ENCODE measurements around the gene RYR3.

Gene RYR3

GRCh38 chr15:33405096-33405495 lies 94.3 kb downstream of the RYR3 start:
- no peak overlapping the region for H3K4me2 ChIP-seq (ENCODE audit: low read depth, low read length)
- no peaks in the 10 kb centered on the region for H4K20me1 ChIP-seq (ENCODE audit: insufficient read depth, low read length)
- TF ChIP-seq EZH2 (optimal IDR thresholded peaks at IDR 0.05; ENCODE audit: low read depth, low read length) (no peak), EZH2phosphoT487 (IDR thresholded peaks at IDR 0.05; ENCODE audit: low read length) (no peak), CTCF (IDR thresholded peaks at IDR 0.05; ENCODE audit: low read length) (no peak)
- no peak overlapping the region for H2AFZ ChIP-seq (ENCODE audit: low read length)
- H3K4me1 ChIP-seq (ENCODE audit: low read length), result no peaks in the 10 kb centered on the region
- no peaks in the 10 kb centered on the region for H3K9me2 ChIP-seq (replicated peaks; ENCODE audit: insufficient read depth, low read length)
- no peak overlapping the region for H3K27ac ChIP-seq (ENCODE audit: low read length)
- H3K36me3 ChIP-seq (replicated peaks; ENCODE audit: insufficient read depth, low read length), result no peaks in the 10 kb centered on the region
- no peak for DNase-seq
- H3K27me3 ChIP-seq (replicated peaks; ENCODE audit: insufficient read depth, low read length), result no peaks in the 10 kb centered on the region
- H3K4me3 ChIP-seq (ENCODE audit: low read length), result no peak overlapping the region
- no peaks in the 10 kb centered on the region for H3K9me3 ChIP-seq (replicated peaks; ENCODE audit: insufficient read depth, low read length)
- no peak overlapping the region for H3K9ac ChIP-seq (ENCODE audit: low read length)
- no peaks in the 10 kb centered on the region for H3K79me2 ChIP-seq (ENCODE audit: low read length)
- H3F3A ChIP-seq (ENCODE audit: insufficient read depth, low read length), result no peaks in the 10 kb centered on the region

GRCh38 chr15:33411596-33412540 lies 101.1 kb downstream of the RYR3 start:
- Histone ChIP-seq H3K4me1 (ENCODE audit: low read length) (no peaks in the 10 kb centered on the region), H3K27me3 (replicated peaks; ENCODE audit: insufficient read depth, low read length) (no peaks in the 10 kb centered on the region), H3K9ac (ENCODE audit: low read length) (no peak overlapping the region), H4K20me1 (ENCODE audit: insufficient read depth, low read length) (no peaks in the 10 kb centered on the region), H3K36me3 (replicated peaks; ENCODE audit: insufficient read depth, low read length) (no peaks in the 10 kb centered on the region), H3K4me3 (ENCODE audit: low read length) (no peak overlapping the region), H3K79me2 (ENCODE audit: low read length) (no peaks in the 10 kb centered on the region), H3K27ac (ENCODE audit: low read length) (no peak overlapping the region), H3K9me3 (replicated peaks; ENCODE audit: insufficient read depth, low read length) (no peaks in the 10 kb centered on the region), H3K9me2 (replicated peaks; ENCODE audit: insufficient read depth, low read length) (no peaks in the 10 kb centered on the region), H3F3A (ENCODE audit: insufficient read depth, low read length) (no peaks in the 10 kb centered on the region), H3K4me2 (ENCODE audit: low read depth, low read length) (no peak overlapping the region), H2AFZ (ENCODE audit: low read length) (no peak overlapping the region)
- TF ChIP-seq EZH2phosphoT487 (IDR thresholded peaks at IDR 0.05; ENCODE audit: low read length) (no peak), EZH2 (optimal IDR thresholded peaks at IDR 0.05; ENCODE audit: low read depth, low read length) (no peak), CTCF (IDR thresholded peaks at IDR 0.05; ENCODE audit: low read length) (no peak)
- DNase-seq, result no peak

- H2AFZ ChIP-seq (ENCODE audit: low read length), result no peak overlapping the region
- no peak for DNase-seq
- no peaks in the 10 kb centered on the region for H3K79me2 ChIP-seq (ENCODE audit: low read length)
- H3K36me3 ChIP-seq (replicated peaks; ENCODE audit: insufficient read depth, low read length), result no peaks in the 10 kb centered on the region
- no peak overlapping the region for H3K27ac ChIP-seq (ENCODE audit: low read length)
- TF ChIP-seq CTCF (IDR thresholded peaks at IDR 0.05; ENCODE audit: low read length) (no peak), EZH2phosphoT487 (IDR thresholded peaks at IDR 0.05; ENCODE audit: low read length) (no peak), EZH2 (optimal IDR thresholded peaks at IDR 0.05; ENCODE audit: low read depth, low read length) (no peak)
- no peaks in the 10 kb centered on the region for H3F3A ChIP-seq (ENCODE audit: insufficient read depth, low read length)
- no peak overlapping the region for H3K4me3 ChIP-seq (ENCODE audit: low read length)
- no peaks in the 10 kb centered on the region for H3K9me2 ChIP-seq (replicated peaks; ENCODE audit: insufficient read depth, low read length)
- no peaks in the 10 kb centered on the region for H3K9me3 ChIP-seq (replicated peaks; ENCODE audit: insufficient read depth, low read length)
- H4K20me1 ChIP-seq (ENCODE audit: insufficient read depth, low read length), result no peaks in the 10 kb centered on the region
- no peaks in the 10 kb centered on the region for H3K27me3 ChIP-seq (replicated peaks; ENCODE audit: insufficient read depth, low read length)
- no peak overlapping the region for H3K4me2 ChIP-seq (ENCODE audit: low read depth, low read length)
- H3K4me1 ChIP-seq (ENCODE audit: low read length), result no peaks in the 10 kb centered on the region
- no peak overlapping the region for H3K9ac ChIP-seq (ENCODE audit: low read length)
Observed at GRCh38 chr15:33419701-33420100, 108.9 kb downstream of the RYR3 start.
